PC-3 (cell line): ENCODE data around the gene CHD6. TPM values are rescaled to one million over a fixed set of nuclear protein-coding genes. Genes with fewer than 3 reads are reported as not detected.

ENCODE experiments used
- ATAC-seq: fragments of 200-7000 bp; cut with Tn5 transposase; 2 replicates; pipeline ENCODE4 v1.9.1; 2020; ENCODE audit warnings: mild to moderate bottlenecking, moderate library complexity
- BruUV-seq: library from RNA; stranded (reverse); fragments of 400-500 nt; replicated peaks from 2 replicates; lab custom pipeline; 2021; lab: Mats Ljungman, UMichigan
- CTCF ChIA-PET: fragments of 300-600 bp; sonication (Branson Sonifier 250); formaldehyde crosslinking; loops from one replicate; lab custom pipeline; 2022; ENCODE audit warnings: antibody characterized with exemption; lab: Charles Lee
- POLR2A ChIA-PET: fragments of 300-600 bp; sonication (Branson Sonifier 250); formaldehyde crosslinking; loops from one replicate; lab custom pipeline; 2022; ENCODE audit warnings: antibody characterized with exemption; ENCODE audit not compliant: unreplicated experiment; lab: Charles Lee
- DNase-seq: peaks from one replicate; pipeline ENCODE4 v3.0.0-alpha.2; 2015
- H2AFZ ChIP-seq: fragments of 300-600 bp; sonication (generic); 2 replicates; pipeline ENCODE4 v1.6.0; 2016; ENCODE audit warnings: antibody characterized with exemption, low read length
- H3F3A ChIP-seq: fragments of 300-600 bp; sonication (generic); one replicate; pipeline ENCODE4 v1.6.0; 2017; ENCODE audit warnings: antibody characterized with exemption, low read length, control low read depth, mild to moderate bottlenecking; ENCODE audit not compliant: unreplicated experiment
- H3K27ac ChIP-seq: fragments of 300-600 bp; sonication (generic); 2 replicates; pipeline ENCODE4 v1.5.1; 2016; ENCODE audit warnings: mild to moderate bottlenecking, low read length
- H3K27me3 ChIP-seq: fragments of 300-600 bp; sonication (generic); 2 replicates; pipeline ENCODE4 v1.6.1; 2016; ENCODE audit warnings: low read length, mixed read lengths
- H3K36me3 ChIP-seq: fragments of 300-600 bp; sonication (generic); 2 replicates; pipeline ENCODE4 v1.6.1; 2016; ENCODE audit warnings: low read depth, mixed run types, low read length, mixed read lengths
- H3K4me1 ChIP-seq: fragments of 300-600 bp; sonication (generic); 2 replicates; pipeline ENCODE4 v1.5.1; 2016; ENCODE audit warnings: low read length; ENCODE audit not compliant: insufficient read depth
- H3K4me2 ChIP-seq: fragments of 300-600 bp; sonication (generic); 2 replicates; pipeline ENCODE4 v1.6.0; 2016; ENCODE audit warnings: low read length
- H3K4me3 ChIP-seq: fragments of 300-600 bp; sonication (generic); 2 replicates; pipeline ENCODE4 v1.5.1; 2016; ENCODE audit warnings: mild to moderate bottlenecking, low read length, mixed read lengths
- H3K79me2 ChIP-seq: fragments of 300-600 bp; sonication (generic); 2 replicates; pipeline ENCODE4 v1.6.1; 2017; ENCODE audit warnings: low read length, mixed read lengths
- H3K9ac ChIP-seq: fragments of 300-600 bp; sonication (generic); 2 replicates; pipeline ENCODE4 v1.6.0; 2016; ENCODE audit warnings: mild to moderate bottlenecking, low read length
- H3K9me2 ChIP-seq: fragments of 300-600 bp; sonication (generic); replicated peaks from 2 replicates; pipeline ENCODE4 v1.6.1; 2016; ENCODE audit warnings: mixed run types, low read length, mixed read lengths
- H3K9me3 ChIP-seq: fragments of 300-600 bp; sonication (generic); 2 replicates; pipeline ENCODE4 v1.6.1; 2016; ENCODE audit warnings: low read length, mixed read lengths
- H4K20me1 ChIP-seq: fragments of 300-600 bp; sonication (generic); 2 replicates; pipeline ENCODE4 v1.6.1; 2016; ENCODE audit warnings: low read length, mixed read lengths
- CTCF ChIP-seq: fragments of 300-600 bp; sonication (generic); conservative IDR thresholded peaks from 2 replicates; pipeline ENCODE4 v1.5.1; 2017; ENCODE audit warnings: antibody characterized with exemption, low read depth, mild to moderate bottlenecking, low read length
- EZH2 ChIP-seq: fragments of 300-600 bp; sonication (generic); IDR thresholded peaks from one replicate; pipeline ENCODE4 v1.6.1; 2017; ENCODE audit warnings: antibody characterized with exemption, mild to moderate bottlenecking, low read length; ENCODE audit not compliant: unreplicated experiment
- EZH2phosphoT487 ChIP-seq: fragments of 300-600 bp; sonication (generic); IDR thresholded peaks from 2 replicates; pipeline ENCODE4 v1.6.1; 2018; ENCODE audit warnings: mild to moderate bottlenecking, antibody characterized with exemption, low read length, borderline replicate concordance
- intact Hi-C: fragments of 100-400 bp; cut with micrococcal nuclease; formaldehyde crosslinking; loops from 2 replicates; pipeline ENCODE4 v1.9.0; 2023
- total RNA-seq: library from RNA; depleted of rRNA; stranded (reverse); fragments of >200 nt; gene quantifications from 2 replicates; pipeline ENCODE4 v1.2.3, GENCODE V29; 2014

Gene CHD6
- total RNA-seq, 1 experiment from 2014 or later: 19.5 TPM

- Histone ChIP-seq H3K4me1 (peaks cover 9% of the 10 kb centered on the region), H3K79me2 (peaks cover 24% of the 10 kb centered on the region), H4K20me1 (0 out of 2 replicates have a peak, but pooled peaks cover 4% of the 10 kb centered on the region), H3K36me3 (peaks cover 3% of the 10 kb centered on the region; the same call in 1 of the 2 replicates), H3K9me3 (no peaks in the 10 kb centered on the region), H3K4me3 (no peak overlapping the region), H2AFZ (no peak overlapping the region), H3F3A (peaks cover 3% of the 10 kb centered on the region), H3K27ac (no peak overlapping the region), H3K27me3 (no peaks in the 10 kb centered on the region), H3K9ac (no peak overlapping the region), H3K4me2 (no peak overlapping the region), H3K9me2 (no peaks in the 10 kb centered on the region)
- ChIA-PET POLR2A (no interaction called here), CTCF (no interaction called here)
- BruUV-seq: no TSS peak
- DNase-seq (no peak), ATAC-seq (no peak)
- intact Hi-C loops: no loop called here
- TF ChIP-seq EZH2phosphoT487: no peak
- TF ChIP-seq CTCF: no peak
- no peak for TF ChIP-seq EZH2
These were observed 67.0 kb downstream of the CHD6 start for GRCh38 chr20:41551011-41551705.

GRCh38 chr20:41547221-41547620 lies 71.0 kb downstream of the CHD6 start:
- peaks cover 3% of the 10 kb centered on the region; the same call in 1 of the 2 replicates for H3K36me3 ChIP-seq
- no peak for ATAC-seq
- H3K9me2 ChIP-seq: no peaks in the 10 kb centered on the region
- H4K20me1 ChIP-seq: no peaks in the 10 kb centered on the region
- CTCF ChIA-PET: no interaction called here
- H3K4me1 ChIP-seq: no peaks in the 10 kb centered on the region
- H3K4me3 ChIP-seq: no peak overlapping the region
- DNase-seq: no peak
- TF ChIP-seq CTCF: no peak
- no peak for TF ChIP-seq EZH2
- no peak for TF ChIP-seq EZH2phosphoT487
- intact Hi-C loops: no loop called here
- peaks cover 11% of the 10 kb centered on the region for H3K79me2 ChIP-seq
- H3K27me3 ChIP-seq: no peaks in the 10 kb centered on the region
- H2AFZ ChIP-seq: no peak overlapping the region
- H3K9ac ChIP-seq: no peak overlapping the region
- H3K9me3 ChIP-seq: no peaks in the 10 kb centered on the region
- no peak overlapping the region for H3K4me2 ChIP-seq
- no peaks in the 10 kb centered on the region for H3F3A ChIP-seq
- no peak overlapping the region for H3K27ac ChIP-seq
- BruUV-seq: no TSS peak
- POLR2A ChIA-PET: no interaction called here

- no peak overlapping the region for H2AFZ ChIP-seq
- H3K4me1 ChIP-seq: no peaks in the 10 kb centered on the region
- H3K79me2 ChIP-seq: peaks cover 6% of the 10 kb centered on the region
- no peak overlapping the region for H3K27ac ChIP-seq
- TF ChIP-seq EZH2 (no peak), EZH2phosphoT487 (no peak), CTCF (no peak)
- intact Hi-C loops: no loop called here
- no peaks in the 10 kb centered on the region for H4K20me1 ChIP-seq
- no peak overlapping the region for H3K4me3 ChIP-seq
- DNase-seq (no peak), ATAC-seq (no peak)
- POLR2A ChIA-PET: no interaction called here
- BruUV-seq: no TSS peak
- no peaks in the 10 kb centered on the region for H3F3A ChIP-seq
- H3K27me3 ChIP-seq: no peaks in the 10 kb centered on the region
- no peak overlapping the region for H3K4me2 ChIP-seq
- CTCF ChIA-PET: no interaction called here
- no peak overlapping the region for H3K9ac ChIP-seq
- no peaks in the 10 kb centered on the region for H3K9me3 ChIP-seq
- H3K9me2 ChIP-seq: no peaks in the 10 kb centered on the region
- peaks cover 3% of the 10 kb centered on the region; the same call in 1 of the 2 replicates for H3K36me3 ChIP-seq
These were observed 71.6 kb downstream of the CHD6 start for GRCh38 chr20:41546535-41546934.
